ENCODE data around the gene KIF12.
"Not testable (repeated sequence)": the region's sequence is repeated elsewhere in the genome, so short reads cannot be mapped to it uniquely, and the experiment has no call there.

Gene KIF12

GRCh38 chr9:114098936-114099668, at the start of gene KIF12:
KIF12 (minus strand) TSS chr9:114099292; CDS start chr9:114099276, 16 bp downstream.
- DNase-seq: no peak

- no peak for DNase-seq
Measured at GRCh38 chr9:114146735-114147134, 47.6 kb upstream of the KIF12 start.

- DNase-seq: no peak
Measured at GRCh38 chr9:114143234-114143633, 44.1 kb upstream of the KIF12 start.

DNA sequence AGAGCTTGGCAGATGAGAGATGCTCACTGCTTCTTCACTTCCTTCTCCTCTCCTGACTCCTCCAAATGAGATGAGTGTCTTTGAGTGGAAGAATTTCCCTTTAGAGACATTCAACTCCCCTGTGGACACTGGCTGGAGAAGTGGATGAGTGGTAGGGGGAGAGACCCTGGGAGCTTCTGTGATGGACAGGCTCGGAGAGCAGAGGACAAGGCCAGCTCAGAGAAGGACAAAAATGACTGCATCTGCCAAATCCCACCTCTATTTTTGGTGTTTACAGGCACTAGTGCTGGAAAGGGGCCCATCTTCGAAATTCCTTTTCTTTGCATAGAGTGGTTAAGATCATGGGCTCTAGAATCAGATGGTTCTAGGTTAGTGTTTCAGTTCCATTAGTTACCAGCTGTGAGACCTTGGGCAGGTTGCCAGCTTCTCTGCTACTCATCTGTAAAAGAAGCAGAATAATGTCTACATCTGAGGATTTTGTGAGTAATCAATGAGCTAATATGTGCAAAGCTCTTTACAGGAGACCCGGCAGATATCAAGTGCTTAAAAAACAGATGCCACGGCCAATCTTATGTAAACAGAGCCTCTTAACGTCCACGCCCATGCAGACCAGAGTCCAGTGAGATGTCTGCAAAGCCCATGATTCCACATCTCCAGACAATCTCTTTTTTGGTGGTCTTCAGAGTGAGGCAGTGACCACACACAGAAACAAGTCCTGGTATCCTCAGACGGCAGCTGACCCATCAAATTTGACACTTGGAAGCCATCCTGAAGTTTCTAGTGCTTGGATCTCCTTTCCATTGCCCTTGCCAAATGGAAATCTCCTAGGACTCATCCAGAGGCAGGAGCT, 42.7 kb upstream of the KIF12 start:
- no peak for DNase-seq

- DNase-seq: no peak
Measured at GRCh38 chr9:114140850-114141249, 41.8 kb upstream of the KIF12 start.

- DNase-seq: no peak
Measured at GRCh38 chr9:114140401-114140800, 41.3 kb upstream of the KIF12 start.

GRCh38 chr9:114139071-114139470, 40.0 kb upstream of the KIF12 start:
- DNase-seq: no peak

DNA sequence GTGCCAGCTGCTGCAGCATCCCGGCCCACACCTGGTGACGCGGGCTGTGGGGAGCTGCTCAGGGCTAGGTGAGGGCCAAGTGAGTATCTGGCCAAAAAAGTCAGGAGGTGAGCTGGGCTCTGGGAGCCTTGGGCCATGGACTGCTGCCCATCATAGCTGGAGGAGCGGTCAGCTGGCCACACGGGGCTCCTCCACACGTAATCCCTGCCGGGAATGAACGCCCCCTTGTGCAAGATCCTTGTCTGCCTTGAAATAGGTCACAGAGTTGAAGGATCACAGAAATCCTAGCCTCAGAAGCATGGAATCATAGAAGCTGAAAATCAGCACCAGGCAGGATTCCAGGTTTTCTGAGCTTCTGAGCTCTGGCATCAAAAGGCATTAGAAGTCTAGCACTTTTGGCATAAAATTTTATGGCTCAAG, 39.5 kb upstream of the KIF12 start:
- no peak for DNase-seq

DNA sequence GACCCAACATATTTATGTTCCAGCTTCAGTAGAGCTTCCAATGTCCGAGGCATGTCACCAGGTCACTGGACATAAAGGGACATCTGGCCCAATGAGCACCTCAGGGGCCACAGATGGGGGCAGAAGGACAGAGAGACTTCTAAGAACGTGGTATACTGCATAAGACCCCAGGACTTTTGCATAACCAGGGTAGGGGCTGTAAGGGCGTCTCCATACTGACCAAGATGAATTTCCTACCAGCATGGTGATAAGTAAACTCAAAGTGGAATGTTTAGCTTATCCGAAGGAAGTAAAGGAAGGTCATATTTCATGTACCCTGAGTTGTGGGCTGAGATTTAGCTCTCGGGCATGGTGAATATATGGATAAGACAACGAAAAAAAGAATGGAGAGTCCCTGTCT, 38.7 kb upstream of the KIF12 start:
- DNase-seq: no peak

GRCh38 chr9:114134827-114135396, 35.8 kb upstream of the KIF12 start:
- DNase-seq: no peak

DNA sequence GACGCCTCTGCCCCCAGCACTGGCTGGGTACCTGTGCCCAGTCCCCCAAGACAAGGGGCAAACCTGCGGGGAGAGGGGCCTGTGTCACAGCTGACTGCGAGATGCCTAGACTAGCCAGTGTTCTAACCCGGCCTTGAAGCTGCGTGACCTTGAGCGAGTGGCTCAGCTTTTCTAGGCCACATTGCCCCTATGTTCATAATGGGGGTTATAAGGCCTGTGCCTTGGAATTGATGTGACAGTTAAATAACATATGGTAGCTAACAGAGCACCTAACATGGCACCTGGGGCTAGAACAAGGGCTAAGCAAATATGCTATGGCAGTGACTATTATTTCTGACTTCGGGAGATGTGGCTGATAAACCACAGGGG, 33.4 kb upstream of the KIF12 start:
- DNase-seq: no peak

DNA sequence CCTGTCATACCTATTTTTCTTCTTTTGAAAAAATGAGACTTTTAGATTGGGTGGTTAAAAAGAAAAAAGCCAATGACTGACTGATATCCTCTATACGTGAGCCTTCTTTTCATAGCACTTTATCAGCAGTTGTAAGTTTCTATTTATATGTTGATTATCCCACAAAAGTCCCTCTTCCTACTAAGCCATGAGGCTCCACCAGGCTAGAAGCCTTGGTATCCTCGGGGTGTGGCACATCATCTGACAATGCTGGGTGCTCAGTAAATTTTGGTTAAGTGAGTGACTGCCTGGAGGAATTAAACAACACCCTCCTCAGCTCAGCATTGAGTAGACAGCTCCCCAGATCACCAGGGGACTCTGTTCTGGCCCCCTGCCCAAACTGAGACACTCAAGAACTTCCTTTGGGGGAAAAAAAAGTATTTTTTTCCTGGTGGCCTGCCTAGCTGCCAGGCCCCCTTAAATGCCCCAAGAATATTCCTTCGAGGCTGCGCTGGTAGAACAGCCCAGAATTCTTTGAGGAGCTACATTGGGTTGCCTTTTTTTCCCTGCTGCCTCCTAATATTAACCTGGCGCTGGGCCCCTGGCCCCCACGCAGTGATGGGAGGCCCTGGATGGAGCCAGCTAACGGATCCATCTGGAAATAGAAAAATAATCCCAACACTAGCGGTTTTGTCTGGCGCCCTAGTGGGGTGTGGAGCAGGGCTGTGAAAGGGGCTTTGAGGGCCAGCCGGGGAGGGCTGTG, 32.9 kb upstream of the KIF12 start:
- no peak for DNase-seq

DNA sequence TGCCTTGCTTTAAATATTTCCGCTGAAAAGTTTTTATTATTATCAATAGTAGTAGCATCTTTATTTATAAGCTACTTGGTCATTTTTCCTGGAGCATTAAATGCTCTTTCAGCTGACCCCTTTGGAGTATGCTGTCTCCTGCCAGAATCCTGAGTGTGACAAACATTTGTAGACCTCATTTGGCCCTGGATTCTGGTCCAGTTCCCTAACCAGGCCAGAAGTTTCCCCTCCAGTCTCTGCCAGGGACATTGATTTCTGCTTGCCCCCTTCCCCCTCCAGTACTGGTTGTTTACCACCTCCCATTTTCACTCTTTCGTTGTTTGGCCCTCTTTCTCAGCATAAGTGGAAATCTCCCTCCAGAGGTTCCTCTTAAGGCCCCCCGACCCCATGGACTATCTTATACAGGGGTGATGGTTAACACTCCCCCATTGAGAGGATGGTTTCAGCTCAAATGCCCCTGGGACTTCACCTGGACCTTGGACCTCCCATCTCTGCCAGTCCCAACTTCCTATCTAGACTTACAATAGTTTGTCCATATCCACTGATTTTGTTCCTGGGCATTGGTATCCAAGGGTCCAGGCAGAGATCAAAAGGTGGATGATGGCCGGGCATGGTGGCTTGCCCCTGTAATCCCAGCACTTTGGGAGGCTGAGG, 31.7 kb upstream of the KIF12 start:
- DNase-seq: no peak

DNA sequence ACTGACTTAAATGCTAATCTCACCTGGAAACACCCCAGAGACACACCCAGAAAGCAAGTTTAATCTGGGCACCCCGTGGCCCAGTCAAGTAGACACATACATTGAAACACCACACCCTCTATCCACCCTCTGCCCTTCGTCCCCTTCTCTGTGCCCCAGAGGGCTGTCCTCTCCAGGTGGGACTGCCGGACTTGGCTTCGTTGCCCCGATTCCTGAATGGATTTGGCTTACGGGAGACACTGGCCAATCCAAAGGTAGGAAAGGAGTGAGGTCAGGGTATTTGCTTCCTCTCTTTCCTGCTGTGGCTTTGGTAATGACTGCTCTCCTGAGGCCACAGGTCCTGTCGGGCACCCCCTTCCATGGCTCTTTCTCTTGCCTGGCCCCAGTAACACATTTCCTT, 31.0 kb upstream of the KIF12 start:
- no peak for DNase-seq

DNA sequence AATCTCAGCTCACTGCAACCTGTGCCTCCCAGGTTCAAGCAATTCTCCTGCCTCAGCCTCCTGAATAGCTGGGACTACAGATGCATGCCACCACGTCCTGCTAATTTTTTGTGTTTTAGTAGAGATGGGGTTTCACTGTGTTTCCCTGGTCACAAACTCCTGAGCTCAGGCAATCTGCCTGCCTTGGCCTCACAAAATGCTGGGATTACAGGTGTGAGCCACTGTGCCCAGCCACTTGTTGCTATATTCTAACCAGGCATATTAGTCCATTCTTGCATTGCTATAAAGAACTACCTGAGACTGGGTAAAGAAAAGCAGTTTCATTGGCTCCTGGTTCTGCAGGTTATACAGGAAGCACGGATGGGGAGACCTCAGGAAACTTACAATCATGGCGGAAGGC, 29.7 kb upstream of the KIF12 start:
- DNase-seq: not testable (repeated sequence)

GRCh38 chr9:114126247-114127060, 27.4 kb upstream of the KIF12 start:
- DNase-seq: no peak

DNA sequence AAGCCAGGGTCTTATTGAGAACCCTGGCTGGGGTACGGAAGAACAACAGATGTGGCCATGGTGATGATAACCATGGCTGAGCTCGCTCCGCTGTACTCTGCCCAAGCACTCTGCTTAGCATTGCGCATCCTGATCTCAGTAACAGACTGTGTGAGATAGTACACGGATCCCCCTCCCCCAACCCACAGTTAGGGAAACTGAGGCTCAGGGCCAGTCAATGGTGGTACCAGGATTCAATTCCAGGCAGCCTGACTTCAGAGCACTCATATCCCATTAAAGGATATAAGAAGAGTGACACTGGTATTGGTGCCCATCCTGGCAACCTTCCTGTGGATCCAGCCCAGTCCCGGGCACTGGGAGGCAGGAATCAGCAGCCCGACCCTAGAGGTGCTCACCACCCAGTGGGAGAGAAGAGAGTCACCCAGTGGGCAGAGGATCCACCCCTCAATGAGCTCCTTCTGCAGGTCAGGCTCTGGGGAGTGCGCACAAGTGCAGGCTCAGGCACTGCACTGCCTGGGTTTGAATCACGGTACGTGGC, 26.5 kb upstream of the KIF12 start:
- no peak for DNase-seq

GRCh38 chr9:114124666-114125475, 25.8 kb upstream of the KIF12 start:
- DNase-seq: no peak

DNA sequence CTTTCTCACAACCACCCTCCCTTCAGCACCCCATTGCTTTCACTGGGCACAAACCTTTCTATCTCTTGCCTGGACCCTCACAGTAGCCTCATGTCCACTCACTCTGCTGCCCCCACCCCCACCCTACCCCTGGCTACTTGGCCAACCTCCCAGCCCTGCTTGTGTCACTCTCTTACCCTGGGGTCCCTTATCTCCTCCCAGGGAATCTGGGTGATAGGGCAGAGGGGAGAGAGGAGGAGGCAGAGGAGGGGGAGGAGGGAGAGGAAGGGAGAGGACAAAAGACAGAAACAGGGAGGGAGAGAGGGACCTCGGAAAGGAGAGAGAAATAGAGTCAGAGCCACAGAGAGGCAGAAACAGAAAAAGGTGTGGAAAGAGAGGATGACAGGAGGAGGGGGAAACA, 25.0 kb upstream of the KIF12 start:
- no peak for DNase-seq

Data from CD4-positive, alpha-beta T cell treated with Interleukin-4 for 4 hours (primary cell).